Medulla oblongata (tissue), 1 donor: Measurements from ENCODE around the gene TRIP6.

Experiments used
- DNase-seq: peaks from one replicate; pipeline ENCODE4 v3.0.0-alpha.2; 2015; ENCODE audit errors: extremely low spot score

The TRIP6 gene

DNA sequence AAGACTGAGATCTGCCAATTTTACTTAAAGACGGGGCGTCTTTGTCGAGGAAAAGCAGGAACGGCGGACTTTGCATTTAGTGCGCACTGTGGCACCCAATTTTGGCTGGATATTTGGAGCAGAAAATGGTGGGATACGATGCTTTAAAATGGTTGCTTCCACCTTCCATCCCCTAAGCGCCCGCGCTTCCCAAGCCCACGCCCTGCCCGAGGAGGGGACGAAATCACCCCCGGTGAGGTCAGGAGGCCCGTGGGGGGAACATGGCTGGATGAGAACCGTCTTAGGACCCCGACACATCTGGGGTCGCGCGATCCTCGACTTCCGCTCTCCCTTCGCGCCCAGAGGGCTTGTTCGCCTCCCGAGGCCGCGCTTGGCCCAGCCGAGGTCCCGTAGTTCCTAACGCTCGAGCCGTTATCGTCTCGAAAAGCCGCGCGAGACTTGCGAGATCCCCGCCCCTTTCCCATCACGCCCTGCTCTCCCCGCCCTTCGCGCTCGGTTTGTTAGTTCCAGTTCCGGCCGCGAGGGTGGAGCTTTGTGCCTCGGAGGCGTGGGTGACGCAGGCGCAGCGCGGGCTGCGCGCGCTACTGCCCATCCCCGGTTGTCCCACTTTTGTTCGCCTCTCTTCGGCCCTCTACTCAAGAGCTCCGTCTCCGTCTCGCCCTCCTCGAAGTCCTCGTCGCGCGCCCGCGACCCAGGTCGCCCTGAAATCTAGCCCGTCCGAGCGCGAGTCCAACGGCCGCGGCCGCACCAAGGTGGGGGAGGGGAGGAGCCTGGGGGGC, 7.6 kb downstream of the TRIP6 start, which contains the start of gene SRRT:
SRRT (plus strand) TSS at position 527 of the 779 bp plus-strand sequence. CDS start 488 bp downstream, outside the sequence.
- peak; percentile 99 for DNase-seq

DNA sequence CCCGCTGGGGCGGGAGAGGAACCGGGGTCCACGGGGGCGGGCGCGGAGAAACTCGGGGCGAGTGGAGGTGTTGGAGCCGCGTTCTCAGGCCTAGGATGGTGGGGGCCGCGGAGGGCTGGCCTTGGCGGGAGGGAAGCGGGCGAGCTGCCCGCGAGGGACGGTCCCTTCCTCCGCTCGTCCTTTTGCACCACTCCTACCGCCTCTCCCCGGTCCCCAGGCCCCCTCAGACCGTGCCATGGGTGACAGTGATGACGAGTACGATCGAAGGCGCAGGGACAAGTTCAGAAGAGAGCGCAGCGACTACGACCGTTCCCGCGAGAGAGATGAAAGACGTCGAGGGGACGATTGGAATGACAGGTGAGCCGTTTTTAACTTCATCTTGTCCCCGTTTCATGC, 8.2 kb downstream of the TRIP6 start:
- DNase-seq = no peak

DNA sequence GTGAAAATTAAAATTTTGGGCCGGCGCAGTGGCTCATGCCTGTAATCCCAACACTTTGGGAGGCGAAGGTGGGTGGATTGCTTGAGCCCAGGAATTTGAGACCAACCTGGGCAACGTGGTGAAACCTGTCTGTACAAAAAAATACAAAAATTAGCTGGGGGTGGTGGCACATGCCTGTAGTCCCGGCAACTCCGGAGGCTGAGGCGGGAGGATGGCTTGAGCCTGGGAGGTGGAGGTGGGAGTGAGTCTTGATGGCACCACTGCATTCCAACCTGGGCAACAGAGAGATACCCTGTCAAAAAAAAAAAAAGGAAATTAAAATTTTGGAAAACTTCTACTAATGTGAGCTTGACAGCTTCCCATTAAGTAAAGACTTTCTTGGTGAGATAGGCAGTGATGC, 10.8 kb downstream of the TRIP6 start:
- DNase-seq = no peak

DNA sequence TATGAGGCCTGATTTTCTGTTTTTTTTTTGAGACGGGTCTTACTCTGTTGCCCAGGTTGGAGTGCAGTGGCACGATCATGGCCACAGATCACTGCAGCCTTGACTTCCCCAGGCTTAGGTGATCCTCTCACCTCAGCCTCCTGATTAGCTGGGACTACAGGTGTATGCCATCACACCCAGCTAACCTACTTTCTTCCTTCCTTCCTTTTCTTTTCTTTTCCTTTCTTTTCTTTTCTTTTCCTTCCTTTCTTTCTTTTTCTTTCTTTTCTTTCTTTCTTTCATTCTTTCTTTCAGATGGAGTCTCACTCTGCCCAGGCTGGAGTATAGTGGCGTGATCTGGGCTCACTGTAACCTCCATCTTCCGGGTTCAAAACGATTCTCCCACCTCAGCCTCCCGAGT, 11.5 kb downstream of the TRIP6 start:
- DNase-seq = no peak

DNA sequence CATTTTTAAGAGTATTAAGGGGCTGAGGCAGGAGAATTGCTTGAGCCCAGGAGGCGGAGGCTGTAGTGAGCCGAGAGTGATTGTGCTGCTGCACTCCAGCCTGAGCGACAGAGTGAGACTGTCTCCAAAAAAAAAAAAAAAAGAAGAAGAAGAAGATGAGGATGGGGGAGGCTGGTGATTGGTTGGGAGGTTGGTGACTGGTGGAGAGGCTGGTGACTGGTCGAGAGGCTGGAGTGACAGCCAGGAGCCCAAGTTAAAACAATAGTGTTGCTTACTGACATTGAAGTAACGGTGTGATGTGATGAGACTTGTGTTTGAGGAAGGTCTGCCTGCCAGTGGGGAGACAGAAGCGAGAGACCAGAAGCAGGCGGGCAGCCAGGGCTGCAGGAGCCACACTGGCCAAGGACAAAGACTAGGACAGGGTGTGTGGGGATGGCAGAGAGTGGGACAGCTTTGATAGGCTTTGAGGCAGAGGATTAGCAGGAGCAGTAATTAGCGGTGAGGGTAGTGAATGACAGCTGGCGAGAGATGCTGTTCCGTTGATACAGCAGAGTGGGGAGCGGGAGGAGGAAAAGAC, 12.6 kb downstream of the TRIP6 start:
- peak; percentile 77 for DNase-seq

DNA sequence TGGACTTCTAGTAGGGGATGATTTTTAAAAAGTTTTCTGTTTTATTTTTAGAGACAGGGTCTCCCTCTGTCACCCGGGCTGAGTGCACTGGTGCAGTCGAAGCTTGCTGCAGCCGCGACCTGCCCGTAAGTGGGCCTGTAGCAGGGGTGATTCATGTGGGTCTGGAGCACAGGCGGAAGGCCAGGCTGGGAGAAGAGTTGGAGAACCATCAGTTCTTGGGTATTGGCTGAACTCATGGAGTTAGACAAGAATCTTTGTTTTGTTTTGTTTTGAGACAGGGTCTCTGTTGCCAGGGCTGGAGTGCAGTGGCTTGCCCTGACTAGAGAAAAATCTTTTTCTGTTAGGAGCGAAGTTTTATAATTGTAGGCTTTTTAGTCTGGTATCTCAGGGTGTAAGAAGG, 13.5 kb downstream of the TRIP6 start:
- peak; percentile 66 for DNase-seq

DNA sequence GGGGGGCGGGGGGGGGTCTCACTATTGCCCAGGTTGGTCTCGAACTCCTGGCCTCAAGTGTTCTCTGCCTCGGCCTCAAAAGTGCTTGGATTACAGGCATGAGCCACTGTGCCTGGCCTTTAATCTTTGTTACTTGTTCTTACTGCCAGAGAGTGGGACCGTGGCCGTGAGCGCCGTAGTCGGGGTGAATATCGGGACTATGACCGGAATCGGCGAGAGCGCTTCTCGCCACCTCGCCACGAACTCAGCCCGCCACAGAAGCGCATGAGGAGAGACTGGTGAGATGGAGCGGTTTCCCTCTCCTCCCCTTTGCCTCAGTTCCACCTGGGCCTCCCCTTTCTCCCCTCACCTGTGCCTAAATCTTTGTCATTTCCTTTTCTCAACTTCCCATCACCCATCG, 13.9 kb downstream of the TRIP6 start:
- DNase-seq = no peak

DNA sequence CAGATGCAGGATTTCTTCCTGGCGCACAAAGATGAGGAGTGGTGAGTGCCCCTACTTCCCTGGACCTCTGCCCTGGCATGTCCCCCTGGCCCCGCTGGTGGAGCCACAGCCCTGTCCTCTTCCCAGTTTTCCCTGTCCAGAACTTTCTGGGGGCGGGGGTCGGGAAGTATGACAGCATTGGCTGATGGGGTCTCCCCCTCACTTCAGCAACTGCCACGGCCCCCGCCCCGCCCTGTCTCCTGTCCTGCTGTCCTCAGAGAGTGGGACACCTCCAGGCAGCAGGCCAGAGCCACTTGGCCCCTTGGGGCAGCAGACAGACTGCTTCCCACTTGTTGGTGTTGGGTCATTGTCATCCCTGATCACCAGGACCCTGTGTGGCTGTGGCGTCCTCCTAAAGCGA, 15.0 kb downstream of the TRIP6 start:
- DNase-seq = no peak

DNA sequence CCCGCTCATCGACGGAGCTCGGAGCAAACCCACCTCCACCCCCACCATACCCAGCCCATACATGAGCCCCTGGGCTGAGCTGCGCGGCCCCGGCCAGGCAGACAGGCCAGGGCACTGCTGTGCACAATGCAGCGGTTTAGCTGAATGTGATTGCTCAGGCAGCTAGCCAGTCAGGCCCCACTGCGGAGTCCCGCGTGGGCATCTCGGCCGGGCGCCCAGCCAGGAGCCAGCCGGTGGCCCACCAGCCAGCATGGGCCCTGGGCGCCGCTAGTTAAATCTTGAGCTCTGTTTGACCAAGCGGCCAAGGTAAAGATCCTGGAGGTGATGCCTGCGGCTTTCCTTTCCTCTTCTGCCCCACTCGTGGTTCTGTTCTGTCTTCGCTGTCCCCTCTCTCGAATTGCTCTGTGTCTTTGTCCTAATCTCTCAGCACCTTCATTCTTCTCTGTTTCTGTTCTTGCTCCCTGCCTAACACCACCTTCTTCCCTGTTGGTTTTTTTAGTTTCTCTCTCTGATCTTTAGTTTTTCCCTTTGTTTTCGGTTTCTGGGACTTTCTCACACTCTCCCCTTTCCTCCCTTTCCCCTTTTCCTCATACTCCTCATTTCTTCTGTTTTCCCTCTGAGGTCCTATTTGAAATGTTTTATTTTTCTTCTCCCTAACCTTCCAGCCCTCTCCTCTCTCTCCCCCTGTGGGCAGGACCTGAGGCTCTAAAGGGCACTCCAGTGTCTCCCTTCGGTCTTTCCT, 15.8 kb downstream of the TRIP6 start:
- DNase-seq = no peak

DNA sequence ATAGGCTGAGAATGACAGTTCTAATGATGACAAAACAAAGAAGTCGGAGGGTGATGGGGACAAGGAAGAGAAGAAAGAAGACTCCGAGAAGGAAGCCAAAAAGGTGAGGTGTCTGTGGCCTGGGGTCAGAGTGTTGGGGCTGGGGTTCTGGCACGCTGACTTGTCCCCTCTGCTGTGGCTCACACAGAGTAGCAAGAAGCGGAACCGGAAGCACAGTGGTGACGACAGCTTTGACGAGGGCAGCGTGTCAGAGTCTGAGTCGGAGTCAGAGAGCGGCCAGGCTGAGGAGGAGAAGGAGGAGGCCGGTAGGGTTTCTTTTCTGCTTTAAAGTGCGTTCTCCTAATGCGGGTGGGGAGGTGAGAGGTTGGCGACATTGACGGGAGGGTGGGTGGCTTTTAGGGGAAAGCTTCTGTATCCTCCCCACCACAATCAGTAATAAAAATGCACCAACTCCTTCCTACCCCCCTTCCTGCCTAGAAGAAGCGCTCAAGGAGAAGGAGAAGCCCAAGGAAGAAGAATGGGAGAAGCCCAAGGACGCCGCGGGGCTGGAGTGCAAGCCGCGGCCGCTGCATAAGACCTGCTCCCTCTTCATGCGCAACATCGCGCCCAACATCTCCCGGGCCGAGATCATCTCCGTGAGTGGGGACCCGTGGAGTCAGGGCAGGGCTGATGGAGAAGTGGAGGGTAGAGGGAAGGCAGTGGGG, 17.7 kb downstream of the TRIP6 start:
- DNase-seq = no peak

DNA sequence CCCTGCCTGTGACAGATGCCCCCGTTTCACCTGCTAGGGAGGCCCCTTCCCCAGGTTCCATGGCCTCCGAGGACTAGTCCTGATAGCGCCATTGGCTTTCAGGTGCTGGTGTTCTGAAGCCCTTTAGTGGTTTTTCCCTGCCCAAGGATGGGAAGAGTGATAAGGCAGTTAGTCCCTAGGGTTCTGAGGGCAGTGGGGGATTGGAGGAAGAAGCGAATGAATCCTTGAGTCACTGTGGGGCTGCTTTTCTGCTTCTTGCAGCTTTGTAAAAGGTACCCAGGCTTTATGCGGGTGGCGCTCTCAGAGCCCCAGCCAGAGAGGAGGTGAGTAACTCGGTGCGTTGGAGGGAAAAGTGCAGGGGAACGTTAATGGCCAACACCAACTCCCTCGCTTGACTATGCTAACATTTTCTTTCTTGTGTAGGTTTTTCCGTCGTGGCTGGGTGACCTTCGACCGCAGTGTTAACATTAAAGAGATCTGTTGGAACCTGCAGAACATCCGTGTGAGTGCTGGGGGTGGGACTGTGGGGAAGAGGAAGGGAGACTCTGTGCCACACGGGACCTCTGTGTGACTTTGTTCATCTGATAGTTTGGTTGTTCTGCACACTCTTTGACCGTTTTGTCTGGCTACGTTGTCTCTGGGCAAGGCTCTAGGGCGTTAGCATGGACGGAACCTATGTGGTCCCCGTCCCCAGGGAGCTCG, 18.4 kb downstream of the TRIP6 start:
- DNase-seq = no peak

DNA sequence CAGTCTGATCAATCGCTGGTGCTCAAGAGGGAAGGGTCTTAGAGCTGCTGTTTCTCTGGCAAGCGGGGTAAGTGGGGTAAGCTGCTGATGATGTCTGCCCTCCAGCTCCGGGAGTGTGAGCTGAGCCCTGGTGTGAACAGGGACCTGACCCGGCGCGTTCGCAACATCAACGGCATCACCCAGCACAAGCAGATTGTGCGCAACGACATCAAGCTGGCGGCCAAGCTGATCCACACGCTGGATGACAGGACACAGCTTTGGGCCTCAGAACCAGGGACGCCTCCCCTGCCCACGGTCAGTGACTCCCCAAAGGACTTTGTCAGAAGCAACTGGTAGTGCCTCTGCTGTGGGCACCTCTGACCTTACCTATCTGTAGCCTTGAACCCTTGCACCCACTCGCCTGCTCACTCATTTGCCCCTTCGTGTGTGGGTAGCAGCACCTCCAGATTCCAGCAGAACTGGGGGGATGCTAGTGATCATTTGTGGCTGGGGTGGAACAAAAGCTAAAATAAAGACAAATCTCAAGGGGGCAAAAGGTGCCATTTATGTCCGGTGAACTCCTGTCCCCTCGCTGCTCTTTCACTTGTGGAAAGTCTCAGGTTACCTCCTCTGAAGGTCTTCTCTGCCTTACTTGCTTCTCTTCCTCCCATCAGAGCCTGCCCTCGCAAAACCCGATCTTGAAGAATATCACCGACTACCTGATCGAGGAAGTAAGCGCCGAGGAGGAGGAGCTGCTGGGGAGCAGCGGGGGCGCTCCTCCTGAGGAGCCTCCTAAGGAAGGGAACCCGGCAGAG, 19.2 kb downstream of the TRIP6 start:
- no peak for DNase-seq

DNA sequence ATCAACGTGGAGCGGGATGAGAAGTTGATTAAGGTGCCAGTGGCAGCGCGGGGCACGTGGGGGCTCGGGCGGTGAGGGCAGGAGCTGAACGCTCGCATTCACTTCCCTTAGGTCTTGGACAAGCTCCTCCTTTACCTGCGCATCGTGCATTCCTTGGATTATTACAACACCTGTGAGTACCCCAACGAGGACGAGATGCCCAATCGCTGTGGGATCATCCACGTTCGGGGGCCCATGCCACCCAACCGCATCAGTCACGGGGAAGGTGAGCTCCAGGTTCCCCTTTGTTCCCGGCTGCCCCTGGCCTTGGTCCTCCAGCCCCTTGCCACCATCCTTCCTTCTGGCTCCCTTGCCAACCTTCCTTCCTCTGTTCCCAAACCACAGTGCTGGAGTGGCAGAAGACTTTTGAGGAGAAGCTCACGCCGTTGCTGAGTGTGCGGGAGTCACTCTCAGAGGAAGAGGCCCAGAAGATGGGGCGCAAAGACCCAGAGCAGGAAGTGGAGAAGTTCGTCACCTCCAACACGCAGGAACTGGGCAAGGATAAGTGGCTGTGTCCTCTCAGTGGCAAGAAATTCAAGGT, 19.8 kb downstream of the TRIP6 start:
- DNase-seq = peak; percentile 7

DNA sequence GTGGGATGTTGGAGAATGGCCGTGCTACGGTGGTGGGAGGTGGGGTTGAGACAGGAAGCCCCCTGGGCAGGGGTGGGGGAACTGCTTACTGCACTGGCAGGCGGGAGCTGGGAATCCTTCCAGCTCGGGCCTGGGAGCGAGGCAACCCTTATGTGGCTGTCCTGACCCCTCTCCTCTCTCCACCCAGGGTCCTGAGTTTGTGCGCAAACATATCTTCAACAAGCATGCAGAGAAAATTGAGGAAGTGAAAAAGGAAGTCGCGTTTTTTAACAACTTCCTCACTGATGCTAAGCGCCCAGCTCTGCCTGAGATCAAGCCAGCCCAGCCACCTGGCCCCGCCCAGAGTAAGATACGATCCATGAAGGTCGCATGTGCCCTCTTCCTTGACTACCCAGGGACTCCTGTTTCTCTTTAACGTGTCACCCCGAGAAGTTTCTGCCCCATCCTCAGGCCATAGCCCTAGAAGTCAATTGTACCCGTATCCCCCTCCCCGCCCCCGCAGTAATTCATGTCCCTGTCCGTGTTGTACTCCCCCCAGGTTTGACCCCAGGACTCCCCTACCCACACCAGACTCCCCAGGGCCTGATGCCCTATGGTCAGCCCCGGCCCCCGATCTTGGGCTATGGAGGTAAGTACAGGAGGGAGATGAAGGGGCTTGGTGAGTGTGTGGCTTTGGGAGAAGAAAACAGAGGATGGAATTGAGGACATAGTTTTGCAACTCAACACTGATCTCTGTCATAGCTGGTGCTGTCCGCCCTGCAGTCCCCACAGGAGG, 20.5 kb downstream of the TRIP6 start:
- peak; percentile 53 for DNase-seq

DNA sequence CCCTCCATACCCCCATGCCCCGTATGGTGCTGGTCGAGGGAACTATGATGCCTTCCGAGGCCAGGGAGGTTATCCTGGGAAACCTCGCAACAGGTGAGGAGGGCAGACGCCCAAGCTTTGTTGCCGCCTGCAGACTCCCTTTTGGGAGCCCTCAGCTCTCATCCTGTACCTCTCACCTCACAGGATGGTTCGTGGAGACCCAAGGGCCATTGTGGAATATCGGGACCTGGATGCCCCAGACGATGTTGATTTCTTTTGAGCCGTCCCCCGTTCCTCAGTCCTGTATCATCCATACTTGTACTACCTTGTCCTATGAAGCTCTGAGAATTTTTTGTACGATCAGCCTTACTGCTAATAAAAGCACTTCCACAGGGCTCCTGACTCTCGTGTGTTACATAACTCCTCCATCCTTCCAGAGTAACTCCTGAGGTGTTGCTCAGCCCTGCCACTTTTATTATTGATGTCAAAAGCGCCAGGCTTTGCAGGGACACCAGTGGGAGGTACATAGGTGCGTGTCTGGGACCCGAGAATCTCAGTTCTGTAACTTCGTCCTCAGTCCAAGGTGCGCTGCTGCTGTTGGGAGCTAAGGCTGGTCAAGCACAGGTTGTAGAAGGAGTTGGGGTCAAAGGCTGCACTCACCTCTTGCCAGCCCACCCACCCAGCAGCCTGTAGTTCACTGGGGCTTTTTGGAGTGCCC, 21.3 kb downstream of the TRIP6 start:
- DNase-seq = peak; percentile 3

DNA sequence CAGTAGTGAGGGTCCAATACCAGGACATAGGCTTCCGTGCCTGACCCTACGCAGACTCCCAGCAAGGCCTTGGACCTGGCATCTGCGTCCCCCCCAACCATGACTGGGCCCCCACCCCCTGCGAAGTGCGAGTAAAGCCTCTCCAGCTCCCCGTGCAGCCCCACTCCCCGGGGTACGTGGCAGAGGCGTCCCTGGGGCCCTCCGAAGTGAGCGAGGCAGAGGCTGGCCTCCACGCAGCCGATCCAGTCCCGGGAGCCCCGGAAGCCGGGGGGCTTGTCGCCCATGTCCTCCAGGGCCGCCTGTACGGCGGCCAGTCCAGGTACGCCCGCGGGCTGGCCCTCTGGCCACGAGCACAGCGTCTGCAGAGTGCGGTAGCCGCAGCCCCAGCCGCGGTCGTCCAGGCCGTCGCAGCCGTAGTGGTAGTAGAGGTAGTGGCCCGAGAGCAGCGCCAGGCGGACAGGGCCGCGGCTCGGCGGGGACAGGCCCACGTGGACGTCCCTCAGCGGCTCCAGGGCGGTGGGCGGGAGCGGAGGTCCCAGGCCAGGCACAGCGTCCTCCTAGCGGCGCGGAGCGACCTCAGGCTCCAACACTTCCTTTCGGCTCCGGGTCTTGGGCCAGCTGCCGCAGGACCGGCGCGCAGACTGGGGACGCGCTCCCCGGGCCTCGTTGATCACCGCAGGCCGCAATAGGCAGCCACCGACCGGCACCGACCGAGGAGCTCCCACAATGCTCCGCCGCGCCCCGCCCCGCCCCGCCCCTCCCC, 22.0 kb downstream of the TRIP6 start, which contains the start of gene UFSP1:
UFSP1 (minus strand) TSS at position 728 of the 763 bp plus-strand sequence; CDS start at position 284, 444 bp downstream.
- no peak for DNase-seq

DNA sequence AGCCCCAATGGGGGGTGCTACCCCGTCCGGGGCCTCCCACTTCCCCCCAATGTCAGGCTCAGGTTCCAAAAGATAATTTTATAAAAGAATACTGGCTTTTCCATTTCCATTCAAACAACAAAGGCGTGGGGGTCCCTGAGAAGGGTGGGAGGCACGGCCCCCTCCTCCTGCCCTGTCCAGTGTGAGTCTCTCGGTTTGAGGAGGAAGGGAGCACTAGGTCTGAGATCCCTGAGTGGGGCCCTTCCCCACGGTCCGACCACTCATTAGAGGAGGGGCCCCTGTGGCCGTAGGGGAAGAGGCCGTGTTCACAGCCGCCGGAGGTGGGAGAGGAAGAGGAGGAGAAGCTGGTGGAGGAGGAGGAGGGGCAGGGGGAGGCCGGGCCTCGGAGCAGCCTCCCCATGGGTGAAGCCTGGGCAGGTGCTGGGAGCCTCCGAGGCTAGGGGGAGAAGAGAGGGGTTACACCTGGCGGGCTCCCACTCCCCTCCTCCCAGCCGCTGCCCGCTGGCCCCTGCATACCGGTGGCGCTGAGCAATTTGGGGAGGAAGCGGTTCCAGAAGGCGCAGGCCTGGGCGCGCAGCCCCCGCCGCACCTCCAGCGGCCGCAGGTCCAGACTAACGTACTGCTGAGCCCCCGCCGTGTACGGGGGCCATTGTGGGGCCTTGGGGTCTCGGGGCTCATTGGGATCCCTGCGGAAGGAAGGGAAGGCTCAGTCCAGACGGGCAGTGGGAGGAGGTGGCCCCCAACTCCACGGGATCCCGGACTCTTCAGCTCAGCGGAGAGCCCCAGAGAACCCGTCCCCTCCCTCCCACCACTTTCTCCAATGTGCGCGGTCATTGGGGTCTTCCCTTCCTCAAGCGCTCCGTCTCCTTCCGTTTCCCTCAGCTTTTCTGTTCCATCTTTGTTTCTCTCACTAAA, 23.7 kb downstream of the TRIP6 start:
- DNase-seq = peak; percentile 12
